Endothelial cell of hepatic sinusoid (primary cell): Measurements from ENCODE around the gene TEX19.

ENCODE experiments used
- in situ Hi-C: cut with HindIII; loops from 2 replicates; pipeline ENCODE4 v1.10.0; 2017; ENCODE audit warnings: low sequenced_read_pairs

TEX19 gene

DNA sequence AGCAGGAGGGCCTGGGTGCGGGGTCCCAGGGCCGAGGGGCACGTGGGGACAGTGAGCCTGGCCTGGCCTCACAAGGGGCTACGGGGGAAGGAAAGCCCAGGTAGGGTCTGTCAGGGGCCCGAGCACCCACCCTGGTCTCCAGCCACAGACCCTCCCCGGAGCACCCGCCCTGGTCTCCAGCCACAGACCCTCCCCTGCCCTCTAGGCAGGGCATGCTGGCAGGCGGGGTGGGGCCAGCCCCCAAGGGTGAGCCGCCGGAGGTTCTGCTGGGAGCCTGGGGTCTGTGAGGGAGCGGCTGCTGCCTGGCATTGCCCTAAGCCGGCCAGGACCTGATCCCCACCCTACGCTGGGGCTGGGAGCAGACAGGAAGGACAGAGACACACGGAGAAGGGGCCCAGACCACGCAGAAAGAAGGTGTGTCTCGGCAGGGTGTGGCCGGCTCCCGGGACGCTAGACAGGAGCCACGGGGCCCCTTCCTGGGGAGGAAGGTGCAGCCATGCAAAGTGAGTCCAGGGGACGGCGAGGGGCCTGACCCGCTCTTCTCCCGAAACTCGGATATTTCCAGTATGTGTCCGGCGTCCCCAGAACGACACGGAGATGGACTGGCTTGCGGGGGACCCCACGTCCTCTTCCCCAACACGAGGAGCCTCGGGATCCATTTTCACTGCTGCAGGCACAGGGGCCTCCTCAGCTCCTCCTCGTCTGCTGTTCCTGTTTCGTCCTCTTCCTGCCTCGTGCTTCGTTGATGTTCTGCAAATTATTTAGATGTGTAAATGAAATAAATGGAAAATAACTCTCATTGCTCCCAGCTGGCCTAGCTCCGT is 28.0 kb downstream of the TEX19 start:
- in situ Hi-C loops, result no loop called here

GRCh38 chr17:82387705-82388106 is 28.7 kb downstream of the TEX19 start:
- in situ Hi-C loops, result no loop called here

GRCh38 chr17:82388223-82388921 is 29.3 kb downstream of the TEX19 start:
- in situ Hi-C loops, result no loop called here

DNA sequence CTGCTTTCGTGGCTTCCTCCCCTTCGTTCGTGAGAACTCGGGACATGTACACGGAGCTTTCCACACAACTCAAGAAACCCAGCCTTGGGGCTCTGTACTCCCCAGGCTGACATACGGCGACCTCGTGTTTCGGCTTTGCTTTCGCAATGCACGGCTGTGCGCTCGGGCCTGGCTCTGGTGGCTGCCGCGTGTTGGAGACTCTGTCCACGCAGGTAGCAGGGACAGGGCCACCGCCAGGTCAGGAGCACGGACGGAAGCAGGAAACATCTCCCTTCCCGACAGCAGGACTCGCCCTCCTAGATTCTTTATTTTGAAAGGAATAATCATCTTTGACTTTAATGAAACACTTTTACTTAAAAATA is 29.9 kb downstream of the TEX19 start:
- in situ Hi-C loops, result no loop called here

- in situ Hi-C loops, result no loop called here
Measured at GRCh38 chr17:82389379-82389778, 30.3 kb downstream of the TEX19 start.

- in situ Hi-C loops, result no loop called here
Measured at GRCh38 chr17:82390015-82390859, 31.2 kb downstream of the TEX19 start.

DNA sequence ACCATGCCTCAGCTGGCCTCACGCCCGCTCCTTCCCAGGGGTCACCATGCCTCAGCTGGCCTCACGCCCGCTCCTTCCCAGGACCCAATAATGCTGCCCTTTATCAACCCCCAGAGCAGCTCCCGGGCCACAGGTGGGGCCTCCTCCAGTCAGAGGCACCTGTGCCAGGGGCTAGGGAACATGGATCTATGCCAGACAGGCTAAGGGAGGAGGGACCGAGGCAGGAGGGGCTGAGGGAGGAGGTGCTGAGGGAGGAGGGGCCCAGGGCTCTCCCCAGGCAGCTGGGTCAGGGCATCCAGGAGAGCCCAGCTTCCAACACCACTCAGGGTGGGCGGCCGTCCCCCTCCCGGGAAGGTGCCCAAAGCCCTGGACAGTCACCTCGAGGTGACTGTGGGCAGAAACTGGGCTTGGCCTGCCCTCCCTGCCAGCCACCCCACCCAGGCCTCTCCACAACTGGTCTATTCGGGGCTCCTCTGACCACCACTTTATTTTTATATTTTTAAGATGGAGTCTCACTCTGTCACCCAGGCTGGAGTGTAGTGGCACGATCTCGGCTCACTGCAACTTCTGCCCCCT is 31.9 kb downstream of the TEX19 start:
- in situ Hi-C loops, result no loop called here

- in situ Hi-C loops, result no loop called here
Measured at GRCh38 chr17:82391496-82392066, 32.5 kb downstream of the TEX19 start.

DNA sequence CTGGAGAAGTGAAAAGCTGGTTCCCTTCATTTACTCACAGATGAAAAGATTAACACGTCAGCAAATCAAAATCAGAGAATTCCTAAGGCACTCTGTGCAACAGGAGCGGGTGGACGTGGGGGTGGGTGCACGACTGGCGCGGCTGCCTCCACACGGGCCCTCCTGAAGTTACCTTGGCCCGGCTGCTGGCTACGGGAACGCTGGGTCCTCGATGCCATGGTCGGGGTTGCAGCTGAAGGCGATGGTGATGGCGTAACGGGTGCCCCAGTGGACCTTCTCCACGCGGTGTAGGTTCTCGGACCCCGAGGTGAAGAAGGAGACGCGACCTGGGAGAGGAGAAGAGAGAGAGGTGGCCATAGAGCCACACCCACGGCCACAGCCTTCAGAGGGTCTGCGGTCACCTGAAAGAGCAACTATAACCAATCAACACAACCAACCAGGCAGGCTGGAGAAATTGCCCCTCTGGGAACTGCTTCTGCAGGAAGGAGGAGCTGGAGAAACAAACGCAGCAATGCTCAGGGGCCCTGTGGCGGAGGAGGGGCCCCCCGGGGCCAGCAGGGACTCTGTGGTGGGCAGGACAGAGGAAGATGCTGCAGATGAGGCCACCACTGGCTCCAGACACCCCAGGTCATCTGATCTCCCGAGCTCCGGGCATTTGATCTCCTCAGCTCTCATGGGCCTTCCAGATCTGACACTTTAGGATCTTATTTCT is 33.3 kb downstream of the TEX19 start:
- in situ Hi-C loops, result no loop called here

DNA sequence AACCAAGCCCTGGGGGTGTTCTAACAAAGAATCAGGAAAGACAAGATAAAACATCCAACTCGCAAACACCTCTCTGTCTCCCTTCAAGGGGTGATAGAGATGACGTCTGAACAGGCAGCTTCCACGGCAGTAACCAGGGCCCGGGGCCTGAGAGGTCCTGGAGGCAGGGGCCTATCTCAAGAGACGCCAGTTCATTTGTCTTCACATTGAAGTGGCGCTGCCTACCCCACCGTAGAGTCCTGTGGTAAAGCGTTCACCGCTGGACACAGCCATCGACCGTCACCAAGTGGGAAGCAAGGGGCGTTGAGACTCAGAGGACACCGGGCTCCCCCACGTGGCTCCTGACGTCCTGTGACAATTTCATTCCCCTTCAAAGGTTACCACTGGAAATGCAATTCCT is 33.9 kb downstream of the TEX19 start:
- in situ Hi-C loops, result no loop called here

DNA sequence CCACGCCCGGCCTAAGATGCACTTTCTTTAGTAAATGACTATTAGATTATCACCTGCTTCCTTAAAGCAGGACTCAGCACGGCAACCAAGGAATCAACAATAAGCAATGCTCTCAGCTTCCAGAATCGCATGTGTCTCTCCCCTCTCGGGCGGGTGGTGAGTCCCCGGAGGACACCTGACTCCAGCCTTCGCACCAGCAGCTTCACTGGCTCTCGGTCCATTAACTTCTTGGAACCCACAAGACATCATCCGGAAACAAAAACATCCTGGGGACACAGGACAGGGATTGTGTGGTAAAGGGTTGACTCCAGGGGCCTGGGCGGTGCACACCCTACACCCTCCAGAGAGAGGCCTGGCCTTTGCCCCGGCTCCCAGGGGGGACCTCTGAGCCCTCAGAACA is 35.2 kb downstream of the TEX19 start:
- in situ Hi-C loops, result no loop called here

- in situ Hi-C loops, result no loop called here
Measured at GRCh38 chr17:82396601-82397435, 37.8 kb downstream of the TEX19 start.

GRCh38 chr17:82397449-82398335 is 38.6 kb downstream of the TEX19 start:
- in situ Hi-C loops, result no loop called here

DNA sequence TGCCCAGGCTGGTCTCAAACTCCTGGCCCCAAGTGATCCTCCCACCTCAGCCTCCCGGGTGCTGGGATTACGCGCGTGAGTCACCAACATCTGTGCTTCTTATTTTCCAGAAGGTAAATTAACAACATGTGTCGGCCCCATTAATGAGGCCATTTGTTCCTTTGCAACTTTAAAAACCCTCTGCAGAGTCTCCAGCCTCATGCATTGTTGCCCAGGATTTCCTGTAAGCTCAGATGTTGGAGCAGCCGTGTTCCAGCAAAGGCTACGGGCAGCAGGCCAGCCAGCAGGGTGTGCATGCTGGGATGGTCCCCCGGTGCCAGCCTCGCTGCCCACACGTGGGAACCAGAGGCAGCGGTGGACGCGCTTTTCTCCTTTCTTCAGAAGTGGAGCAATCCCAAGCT is 40.0 kb downstream of the TEX19 start:
- in situ Hi-C loops, result no loop called here

- in situ Hi-C loops, result no loop called here
Measured at GRCh38 chr17:82399601-82400101, 40.6 kb downstream of the TEX19 start.

GRCh38 chr17:82400206-82400605 is 41.2 kb downstream of the TEX19 start:
- in situ Hi-C loops, result no loop called here

- in situ Hi-C loops, result no loop called here
Measured at GRCh38 chr17:82400830-82401229, 41.8 kb downstream of the TEX19 start.

- in situ Hi-C loops, result no loop called here
Measured at GRCh38 chr17:82402865-82403264, 43.8 kb downstream of the TEX19 start.
